GM12801 (cell line): ENCODE measurements around the gene EGR1.
A peak's percentile ranks its signal among the peaks of the same experiment; 100 is the strongest.

Source experiments
- CTCF ChIP-seq: IDR thresholded peaks from one replicate; pipeline ENCODE4 v1.5.1; 2011; ENCODE audit warnings: control low read depth; ENCODE audit not compliant: insufficient read length; ENCODE audit errors: extremely low read depth

The EGR1 gene

GRCh38 chr5:138448070-138448469 lies 17.2 kb upstream of the EGR1 start:
- no peak for TF ChIP-seq CTCF

GRCh38 chr5:138448481-138449398 lies 16.5 kb upstream of the EGR1 start:
- TF ChIP-seq CTCF: no peak

GRCh38 chr5:138449501-138450239 lies 15.6 kb upstream of the EGR1 start:
- peak; percentile 47 for TF ChIP-seq CTCF

- TF ChIP-seq CTCF: no peak
Observed at GRCh38 chr5:138450971-138451370, 14.3 kb upstream of the EGR1 start.

- TF ChIP-seq CTCF: no peak
Observed at GRCh38 chr5:138452720-138453119, 12.6 kb upstream of the EGR1 start.

GRCh38 chr5:138453590-138453989 lies 11.7 kb upstream of the EGR1 start:
- no peak for TF ChIP-seq CTCF

- TF ChIP-seq CTCF: no peak
Observed at GRCh38 chr5:138454121-138454520, 11.2 kb upstream of the EGR1 start.
